Stimulated activated CD4-positive, alpha-beta T cell treated with anti-CD3 and anti-CD28 coated beads, Interleukin-2, amount 100 ng/mL, for 48 hours (primary cell): ENCODE data around the gene PBX3.
"Not testable (repeated sequence)": the region's sequence is repeated elsewhere in the genome, so short reads cannot be mapped to it uniquely, and the experiment has no call there.

Experiments
- DNase-seq, 2 donors: peaks; one replicate each; pipeline ENCODE4 v3.0.0-alpha.2; 2020

PBX3 gene

GRCh38 chr9:125749287-125749935 is 2.2 kb downstream of the PBX3 start:
- no peak for DNase-seq

GRCh38 chr9:125749951-125750626 is 2.9 kb downstream of the PBX3 start:
- no peak for DNase-seq

GRCh38 chr9:125750627-125751011 is 3.4 kb downstream of the PBX3 start:
- no peak for DNase-seq

- no peak for DNase-seq
Observed at GRCh38 chr9:125752070-125752628, 5.0 kb downstream of the PBX3 start.

GRCh38 chr9:125754096-125754495 is 6.9 kb downstream of the PBX3 start:
- DNase-seq = no peak

- DNase-seq = no peak
Observed at GRCh38 chr9:125755340-125755739, 8.2 kb downstream of the PBX3 start.

GRCh38 chr9:125756518-125756917 is 9.3 kb downstream of the PBX3 start:
- DNase-seq = no peak

GRCh38 chr9:125757834-125758233 is 10.7 kb downstream of the PBX3 start:
- DNase-seq = no peak

- no peak for DNase-seq
Observed at GRCh38 chr9:125758986-125759763, 12.0 kb downstream of the PBX3 start.

- DNase-seq = no peak
Observed at GRCh38 chr9:125759764-125760129, 12.6 kb downstream of the PBX3 start.

- no peak for DNase-seq
Observed at GRCh38 chr9:125760537-125760936, 13.4 kb downstream of the PBX3 start.

- DNase-seq = no peak
Observed at GRCh38 chr9:125761676-125762450, 14.7 kb downstream of the PBX3 start.

GRCh38 chr9:125763394-125763801 is 16.2 kb downstream of the PBX3 start:
- no peak for DNase-seq

- no peak for DNase-seq
Observed at GRCh38 chr9:125764198-125764597, 17.0 kb downstream of the PBX3 start.

GRCh38 chr9:125766468-125767221 is 19.5 kb downstream of the PBX3 start:
- DNase-seq = no peak

GRCh38 chr9:125767349-125767748 is 20.2 kb downstream of the PBX3 start:
- no peak for DNase-seq

- no peak for DNase-seq
Observed at GRCh38 chr9:125768803-125769202, 21.6 kb downstream of the PBX3 start.

- DNase-seq = no peak
Observed at GRCh38 chr9:125771037-125771436, 23.9 kb downstream of the PBX3 start.

GRCh38 chr9:125772740-125773139 is 25.6 kb downstream of the PBX3 start:
- no peak for DNase-seq

- DNase-seq = no peak
Observed at GRCh38 chr9:125774106-125774505, 26.9 kb downstream of the PBX3 start.

- not testable (repeated sequence) for DNase-seq
Observed at GRCh38 chr9:125776789-125777188, 29.6 kb downstream of the PBX3 start.
